WTC11 (cell line): ENCODE measurements around the gene CATSPERZ. TPM values are rescaled to one million over a fixed set of nuclear protein-coding genes. Genes with fewer than 3 reads are reported as not detected.

Experiments used
- ATF1 ChIP-seq: sonication (generic); formaldehyde crosslinking; IDR thresholded peaks from 2 replicates; pipeline ENCODE4 v1.8.1; 2023; ENCODE audit warnings: mild to moderate bottlenecking, moderate library complexity, missing genetic modification reagents
- CTCF ChIP-seq: fragments of 200-600 bp; IDR thresholded peaks from 2 replicates; pipeline ENCODE4 v1.8.0; 2022; ENCODE audit warnings: antibody characterized with exemption
- ELF4 ChIP-seq: sonication (generic); formaldehyde crosslinking; IDR thresholded peaks from 2 replicates; pipeline ENCODE4 v1.8.1; 2022; ENCODE audit warnings: low read depth, mild to moderate bottlenecking, moderate library complexity, missing genetic modification reagents
- GTF2I ChIP-seq: fragments of 250-450 bp; sonication (Bioruptor Pico); conservative IDR thresholded peaks from 2 replicates; pipeline ENCODE4 v1.4.0; 2021; ENCODE audit warnings: mild to moderate bottlenecking
- HMGA2 ChIP-seq: fragments of 250-450 bp; sonication (Bioruptor Pico); IDR thresholded peaks from 2 replicates; pipeline ENCODE4 v1.4.0; 2021; ENCODE audit warnings: mild to moderate bottlenecking, moderate library complexity
- IRF2 ChIP-seq: sonication (generic); formaldehyde crosslinking; IDR thresholded peaks from 2 replicates; pipeline ENCODE4 v1.8.0; 2022; ENCODE audit warnings: low read depth, missing genetic modification reagents, borderline replicate concordance
- NFYB ChIP-seq: sonication (generic); formaldehyde crosslinking; conservative IDR thresholded peaks from 2 replicates; pipeline ENCODE4 v1.8.0; 2022; ENCODE audit warnings: low read depth, missing genetic modification reagents
- RELA ChIP-seq: sonication (generic); formaldehyde crosslinking; IDR thresholded peaks from 2 replicates; pipeline ENCODE4 v1.8.1; 2022; ENCODE audit warnings: missing genetic modification reagents, mild to moderate bottlenecking, borderline replicate concordance
- SOX15 ChIP-seq: fragments of 250-450 bp; sonication (Bioruptor Pico); IDR thresholded peaks from 2 replicates; pipeline ENCODE4 v1.9.0; 2021; ENCODE audit warnings: mild to moderate bottlenecking
- SP1 ChIP-seq: sonication (generic); formaldehyde crosslinking; conservative IDR thresholded peaks from 2 replicates; pipeline ENCODE4 v1.8.1; 2022; ENCODE audit warnings: missing genetic modification reagents
- TEAD4 ChIP-seq: sonication (generic); formaldehyde crosslinking; IDR thresholded peaks from 2 replicates; pipeline ENCODE4 v1.8.0; 2022; ENCODE audit warnings: mild to moderate bottlenecking, missing genetic modification reagents
- ZBTB21 ChIP-seq: sonication (generic); formaldehyde crosslinking; IDR thresholded peaks from 2 replicates; pipeline ENCODE4 v1.8.1; 2023; ENCODE audit warnings: mild to moderate bottlenecking, missing genetic modification reagents, borderline replicate concordance
- ZNF281 ChIP-seq: sonication (generic); formaldehyde crosslinking; IDR thresholded peaks from 2 replicates; pipeline ENCODE4 v1.8.0; 2023; ENCODE audit warnings: mild to moderate bottlenecking, missing genetic modification reagents
- ZNF317 ChIP-seq: sonication (generic); formaldehyde crosslinking; IDR thresholded peaks from 2 replicates; pipeline ENCODE4 v1.8.1; 2023; ENCODE audit warnings: low read depth, mild to moderate bottlenecking, moderate library complexity, missing genetic modification reagents, borderline replicate concordance
- ZNF532 ChIP-seq: fragments of 250-450 bp; sonication (Bioruptor Pico); IDR thresholded peaks from 2 replicates; pipeline ENCODE4 v1.9.0; 2021; ENCODE audit warnings: mild to moderate bottlenecking, borderline replicate concordance
- total RNA-seq: library from RNA; stranded (reverse); gene quantifications from 3 replicates; pipeline ENCODE4 v1.2.3, GENCODE V29; 2021
- TF ChIP-seq, protein P1 (sequence below): sonication (generic); formaldehyde crosslinking; IDR thresholded peaks from 2 replicates; pipeline ENCODE4 v1.8.1; 2023; ENCODE audit warnings: mild to moderate bottlenecking, moderate library complexity, missing genetic modification reagents
- TF ChIP-seq, protein P2 (sequence below): fragments of 250-450 bp; sonication (Bioruptor Pico); IDR thresholded peaks from 2 replicates; pipeline ENCODE4 v1.9.0; 2021; ENCODE audit warnings: mild to moderate bottlenecking
- TF ChIP-seq, protein P3 (sequence below): sonication (generic); formaldehyde crosslinking; IDR thresholded peaks from 2 replicates; pipeline ENCODE4 v1.8.1; 2022; ENCODE audit warnings: missing genetic modification reagents, borderline replicate concordance

The CATSPERZ gene
- total RNA-seq, 1 experiment from 2014 or later, result 2.5 TPM

DNA sequence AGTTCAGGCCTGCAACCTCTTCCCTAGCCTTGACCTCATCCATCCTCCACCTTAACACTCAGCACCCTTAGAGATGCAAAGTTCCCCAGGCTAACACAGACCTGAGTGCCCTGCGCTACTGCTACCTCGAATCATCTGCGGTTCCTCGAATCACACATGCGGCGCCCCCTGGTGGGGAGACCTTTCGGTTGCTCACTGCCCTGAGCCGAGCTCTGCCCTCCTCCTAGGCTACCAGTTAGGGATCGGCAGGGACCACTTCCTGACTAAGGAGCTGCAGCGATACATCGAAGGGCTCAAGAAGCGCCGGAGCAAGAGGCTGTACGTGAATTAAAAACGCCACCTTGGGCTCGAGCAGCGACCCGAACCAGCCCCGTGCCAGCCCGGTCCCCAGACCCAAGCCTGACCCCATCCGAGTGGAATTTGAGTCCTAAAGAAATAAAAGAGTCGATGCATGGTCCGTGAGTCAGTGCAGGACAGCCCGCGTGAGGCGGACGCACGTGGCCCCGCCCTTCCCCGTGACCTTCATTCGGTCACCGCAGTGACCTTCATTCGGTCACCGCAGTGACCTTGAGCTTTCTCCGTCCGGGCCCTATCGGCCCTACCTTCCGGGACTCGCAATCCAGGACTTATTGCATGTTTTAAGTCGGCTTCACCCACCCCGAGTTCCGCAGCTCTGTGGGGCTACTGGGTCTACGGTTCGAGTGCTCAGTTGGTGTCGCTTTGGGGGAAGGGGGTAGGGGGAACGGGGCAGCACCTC is 4.3 kb downstream of the CATSPERZ start (continued):
- TF ChIP-seq, protein P1, sequence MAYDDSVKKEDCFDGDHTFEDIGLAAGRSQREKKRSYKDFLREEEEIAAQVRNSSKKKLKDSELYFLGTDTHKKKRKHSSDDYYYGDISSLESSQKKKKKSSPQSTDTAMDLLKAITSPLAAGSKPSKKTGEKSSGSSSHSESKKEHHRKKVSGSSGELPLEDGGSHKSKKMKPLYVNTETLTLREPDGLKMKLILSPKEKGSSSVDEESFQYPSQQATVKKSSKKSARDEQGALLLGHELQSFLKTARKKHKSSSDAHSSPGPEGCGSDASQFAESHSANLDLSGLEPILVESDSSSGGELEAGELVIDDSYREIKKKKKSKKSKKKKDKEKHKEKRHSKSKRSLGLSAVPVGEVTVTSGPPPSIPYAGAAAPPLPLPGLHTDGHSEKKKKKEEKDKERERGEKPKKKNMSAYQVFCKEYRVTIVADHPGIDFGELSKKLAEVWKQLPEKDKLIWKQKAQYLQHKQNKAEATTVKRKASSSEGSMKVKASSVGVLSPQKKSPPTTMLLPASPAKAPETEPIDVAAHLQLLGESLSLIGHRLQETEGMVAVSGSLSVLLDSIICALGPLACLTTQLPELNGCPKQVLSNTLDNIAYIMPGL (CRISPR knock-in tag), result peak; percentile 87; the same call in 1 of the 2 replicates
- TF ChIP-seq ELF4 (CRISPR knock-in tag) (no peak), SOX15 (CRISPR knock-in tag) (no peak), ZNF532 (CRISPR knock-in tag) (no peak), ZNF317 (CRISPR knock-in tag) (no peak), HMGA2 (CRISPR knock-in tag) (no peak), ATF1 (CRISPR knock-in tag) (0 out of 2 replicates have a peak, but pooled peaks have one; percentile 55), CTCF (peak; percentile 84), RELA (CRISPR knock-in tag) (no peak), ZNF281 (no peak), ZBTB21 (no peak), IRF2 (CRISPR knock-in tag) (no peak), SP1 (CRISPR knock-in tag) (no peak), GTF2I (CRISPR knock-in tag) (no peak), NFYB (CRISPR knock-in tag) (no peak), TEAD4 (CRISPR knock-in tag) (no peak)
- TF ChIP-seq, protein P2, sequence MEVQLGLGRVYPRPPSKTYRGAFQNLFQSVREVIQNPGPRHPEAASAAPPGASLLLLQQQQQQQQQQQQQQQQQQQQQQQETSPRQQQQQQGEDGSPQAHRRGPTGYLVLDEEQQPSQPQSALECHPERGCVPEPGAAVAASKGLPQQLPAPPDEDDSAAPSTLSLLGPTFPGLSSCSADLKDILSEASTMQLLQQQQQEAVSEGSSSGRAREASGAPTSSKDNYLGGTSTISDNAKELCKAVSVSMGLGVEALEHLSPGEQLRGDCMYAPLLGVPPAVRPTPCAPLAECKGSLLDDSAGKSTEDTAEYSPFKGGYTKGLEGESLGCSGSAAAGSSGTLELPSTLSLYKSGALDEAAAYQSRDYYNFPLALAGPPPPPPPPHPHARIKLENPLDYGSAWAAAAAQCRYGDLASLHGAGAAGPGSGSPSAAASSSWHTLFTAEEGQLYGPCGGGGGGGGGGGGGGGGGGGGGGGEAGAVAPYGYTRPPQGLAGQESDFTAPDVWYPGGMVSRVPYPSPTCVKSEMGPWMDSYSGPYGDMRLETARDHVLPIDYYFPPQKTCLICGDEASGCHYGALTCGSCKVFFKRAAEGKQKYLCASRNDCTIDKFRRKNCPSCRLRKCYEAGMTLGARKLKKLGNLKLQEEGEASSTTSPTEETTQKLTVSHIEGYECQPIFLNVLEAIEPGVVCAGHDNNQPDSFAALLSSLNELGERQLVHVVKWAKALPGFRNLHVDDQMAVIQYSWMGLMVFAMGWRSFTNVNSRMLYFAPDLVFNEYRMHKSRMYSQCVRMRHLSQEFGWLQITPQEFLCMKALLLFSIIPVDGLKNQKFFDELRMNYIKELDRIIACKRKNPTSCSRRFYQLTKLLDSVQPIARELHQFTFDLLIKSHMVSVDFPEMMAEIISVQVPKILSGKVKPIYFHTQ (CRISPR knock-in tag), result no peak
- TF ChIP-seq, protein P3, sequence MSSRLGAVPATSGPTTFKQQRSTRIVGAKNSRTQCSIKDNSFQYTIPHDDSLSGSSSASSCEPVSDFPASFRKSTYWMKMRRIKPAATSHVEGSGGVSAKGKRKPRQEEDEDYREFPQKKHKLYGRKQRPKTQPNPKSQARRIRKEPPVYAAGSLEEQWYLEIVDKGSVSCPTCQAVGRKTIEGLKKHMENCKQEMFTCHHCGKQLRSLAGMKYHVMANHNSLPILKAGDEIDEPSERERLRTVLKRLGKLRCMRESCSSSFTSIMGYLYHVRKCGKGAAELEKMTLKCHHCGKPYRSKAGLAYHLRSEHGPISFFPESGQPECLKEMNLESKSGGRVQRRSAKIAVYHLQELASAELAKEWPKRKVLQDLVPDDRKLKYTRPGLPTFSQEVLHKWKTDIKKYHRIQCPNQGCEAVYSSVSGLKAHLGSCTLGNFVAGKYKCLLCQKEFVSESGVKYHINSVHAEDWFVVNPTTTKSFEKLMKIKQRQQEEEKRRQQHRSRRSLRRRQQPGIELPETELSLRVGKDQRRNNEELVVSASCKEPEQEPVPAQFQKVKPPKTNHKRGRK (CRISPR knock-in tag), result no peak
